ENCODE measurements around the gene EIF4A3.

Gene EIF4A3

GRCh38 chr17:80106751-80107150, 40.2 kb downstream of the EIF4A3 start:
- no peak for ATAC-seq
- TF ChIP-seq SNAI2 (CRISPR knock-in tag; IDR thresholded peaks at IDR 0.05) (no peak), TOX (CRISPR knock-in tag; IDR thresholded peaks at IDR 0.05; ENCODE audit: borderline replicate concordance) (no peak), ESRRG (CRISPR knock-in tag; IDR thresholded peaks at IDR 0.05) (no peak), CREB5 (CRISPR knock-in tag; IDR thresholded peaks at IDR 0.05; ENCODE audit: low read depth) (no peak), POU6F1 (CRISPR knock-in tag; IDR thresholded peaks at IDR 0.05; ENCODE audit: borderline replicate concordance, low read depth) (no peak), TSHZ2 (CRISPR knock-in tag; IDR thresholded peaks at IDR 0.05) (no peak), ZFP30 (CRISPR knock-in tag; IDR thresholded peaks at IDR 0.05) (no peak), CSRNP3 (CRISPR knock-in tag; IDR thresholded peaks at IDR 0.05) (no peak), ZNF70 (CRISPR knock-in tag; IDR thresholded peaks at IDR 0.05) (no peak), BACH2 (CRISPR knock-in tag; IDR thresholded peaks at IDR 0.05; ENCODE audit: borderline replicate concordance) (no peak), RARB (CRISPR knock-in tag; IDR thresholded peaks at IDR 0.05) (no peak), GLIS3 (CRISPR knock-in tag; IDR thresholded peaks at IDR 0.05) (no peak), ZNF565 (CRISPR knock-in tag; conservative IDR thresholded peaks at IDR 0.05; ENCODE audit: low read depth) (no peak), ISL1 (CRISPR knock-in tag; IDR thresholded peaks at IDR 0.05) (no peak), TCF4 (CRISPR knock-in tag; IDR thresholded peaks at IDR 0.05; ENCODE audit: borderline replicate concordance) (no peak), PATZ1 (CRISPR knock-in tag; IDR thresholded peaks at IDR 0.05; ENCODE audit: borderline replicate concordance) (no peak), ARNTL (CRISPR knock-in tag; IDR thresholded peaks at IDR 0.05; ENCODE audit: borderline replicate concordance, low read depth) (no peak), CSDC2 (CRISPR knock-in tag; IDR thresholded peaks at IDR 0.05) (no peak), ZNF8 (CRISPR knock-in tag; IDR thresholded peaks at IDR 0.05) (no peak), ZFP3 (CRISPR knock-in tag; IDR thresholded peaks at IDR 0.05) (no peak)

- no peak for ATAC-seq
Measured at GRCh38 chr17:80106176-80106575, 40.8 kb downstream of the EIF4A3 start.

More at GRCh38 chr17:80106176-80106575, 40.8 kb downstream of the EIF4A3 start:
- TF ChIP-seq POU6F1 (CRISPR knock-in tag; IDR thresholded peaks at IDR 0.05; ENCODE audit: borderline replicate concordance, low read depth) (no peak), CREB5 (CRISPR knock-in tag; IDR thresholded peaks at IDR 0.05; ENCODE audit: low read depth) (no peak), ESRRG (CRISPR knock-in tag; IDR thresholded peaks at IDR 0.05) (no peak), RARB (CRISPR knock-in tag; IDR thresholded peaks at IDR 0.05) (no peak), TCF4 (CRISPR knock-in tag; IDR thresholded peaks at IDR 0.05; ENCODE audit: borderline replicate concordance) (no peak), ZFP3 (CRISPR knock-in tag; IDR thresholded peaks at IDR 0.05) (no peak), TOX (CRISPR knock-in tag; IDR thresholded peaks at IDR 0.05; ENCODE audit: borderline replicate concordance) (no peak), ZNF8 (CRISPR knock-in tag; IDR thresholded peaks at IDR 0.05) (no peak)

Measured in SK-N-SH treated with all-trans-retinoic acid at 6 μM for 48 hours (cell line).